GM18520 (cell line): ENCODE results near the gene CAPN15.
"Not testable (repeated sequence)": the region's sequence is repeated elsewhere in the genome, so short reads cannot be mapped to it uniquely, and the experiment has no call there.

ENCODE experiments used
- ATAC-seq: cut with Tn5 transposase; IDR thresholded peaks from one replicate; pipeline ENCODE4 v1.9.1; 2021; ENCODE audit not compliant: unreplicated experiment

Gene CAPN15

GRCh38 chr16:589658-590187 lies 62.2 kb downstream of the CAPN15 start, which contains the start of gene RAB40C:
Gene RAB40C, plus strand, starts transcription at chr16:590066. Its CDS starts 226 bp downstream, at chr16:590292.
- peak; percentile 54 for ATAC-seq

DNA sequence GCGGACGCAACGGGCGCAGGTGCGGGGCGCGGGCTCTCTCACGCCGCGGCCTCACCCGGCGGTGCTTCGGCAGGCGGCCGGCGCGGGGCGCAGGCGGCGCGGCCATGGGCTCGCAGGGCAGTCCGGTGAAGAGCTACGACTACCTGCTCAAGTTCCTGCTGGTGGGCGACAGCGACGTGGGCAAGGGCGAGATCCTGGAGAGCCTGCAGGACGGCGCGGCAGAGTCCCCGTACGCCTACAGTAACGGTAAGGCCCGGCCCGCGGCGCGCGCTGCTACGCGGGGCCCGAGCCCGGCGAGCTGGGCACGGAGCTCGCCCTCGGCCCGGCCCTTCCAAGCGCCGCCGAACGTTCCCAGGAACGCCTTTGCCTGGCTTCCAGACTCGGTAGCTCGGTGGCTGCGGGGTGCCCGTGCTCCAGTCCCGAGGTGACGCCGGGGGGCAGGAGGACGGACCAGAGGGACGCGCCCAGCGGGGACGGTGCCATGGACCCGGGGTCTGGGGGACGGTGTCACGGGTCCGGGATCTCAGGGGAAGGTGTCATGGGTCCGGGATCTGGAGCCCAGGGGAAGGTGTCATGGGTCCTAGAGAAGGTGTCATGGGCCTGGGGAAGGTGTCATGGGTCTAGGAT lies 62.8 kb downstream of the CAPN15 start:
- no peak for ATAC-seq

GRCh38 chr16:590815-591200 lies 63.3 kb downstream of the CAPN15 start:
- ATAC-seq = no peak

GRCh38 chr16:591231-591630 lies 63.7 kb downstream of the CAPN15 start:
- no peak for ATAC-seq

GRCh38 chr16:591892-592517 lies 64.5 kb downstream of the CAPN15 start:
- no peak for ATAC-seq

- ATAC-seq = no peak
Measured at GRCh38 chr16:592518-593306, 65.2 kb downstream of the CAPN15 start.

- ATAC-seq = no peak
Measured at GRCh38 chr16:593406-593805, 65.9 kb downstream of the CAPN15 start.

DNA sequence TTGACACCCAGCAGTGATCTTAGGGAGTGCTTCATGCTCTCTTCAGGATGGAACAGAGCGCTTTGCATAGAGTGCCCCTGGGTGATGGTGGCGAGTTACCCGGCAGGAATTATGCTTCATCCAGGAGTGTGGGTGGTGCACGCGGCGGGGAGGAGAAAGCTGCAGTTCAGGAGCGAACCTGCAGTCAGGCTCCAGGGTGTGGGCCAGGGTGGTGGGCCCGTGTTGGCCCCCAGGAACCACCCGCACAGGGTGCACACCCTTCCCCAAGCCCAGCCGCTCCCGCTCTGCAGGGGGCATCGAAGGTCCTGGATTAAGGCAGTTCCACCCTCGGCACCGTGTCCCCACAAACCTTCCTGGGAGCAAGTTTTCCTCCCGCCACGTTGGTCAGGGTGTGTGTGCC lies 66.3 kb downstream of the CAPN15 start:
- ATAC-seq = no peak

DNA sequence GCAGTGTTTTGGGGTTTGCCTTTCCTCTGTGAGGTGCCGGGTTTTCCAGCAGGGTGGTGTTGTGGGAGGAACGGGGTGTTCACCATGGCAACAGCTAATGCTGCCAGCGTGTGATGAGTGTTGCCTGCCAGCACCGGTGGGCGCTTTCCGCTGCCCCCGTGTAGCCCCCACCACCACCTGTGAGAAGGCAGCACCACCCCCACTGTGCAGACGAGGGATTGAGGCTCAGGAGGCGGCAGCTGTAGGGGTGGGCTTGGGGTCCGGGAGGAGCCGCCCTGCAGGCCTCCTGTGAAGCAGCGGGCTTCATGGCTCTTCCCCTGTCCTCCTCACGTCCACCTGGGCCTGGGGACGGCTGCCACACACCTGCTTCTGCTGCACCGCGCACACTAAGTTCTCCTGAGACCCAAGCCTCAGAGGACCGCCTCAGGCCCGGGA lies 67.6 kb downstream of the CAPN15 start:
- no peak for ATAC-seq

GRCh38 chr16:595942-596735 lies 68.6 kb downstream of the CAPN15 start:
- ATAC-seq = no peak

- ATAC-seq = no peak
Measured at GRCh38 chr16:596736-597060, 69.2 kb downstream of the CAPN15 start.

GRCh38 chr16:597655-598054 lies 70.1 kb downstream of the CAPN15 start:
- ATAC-seq = not testable (repeated sequence)

DNA sequence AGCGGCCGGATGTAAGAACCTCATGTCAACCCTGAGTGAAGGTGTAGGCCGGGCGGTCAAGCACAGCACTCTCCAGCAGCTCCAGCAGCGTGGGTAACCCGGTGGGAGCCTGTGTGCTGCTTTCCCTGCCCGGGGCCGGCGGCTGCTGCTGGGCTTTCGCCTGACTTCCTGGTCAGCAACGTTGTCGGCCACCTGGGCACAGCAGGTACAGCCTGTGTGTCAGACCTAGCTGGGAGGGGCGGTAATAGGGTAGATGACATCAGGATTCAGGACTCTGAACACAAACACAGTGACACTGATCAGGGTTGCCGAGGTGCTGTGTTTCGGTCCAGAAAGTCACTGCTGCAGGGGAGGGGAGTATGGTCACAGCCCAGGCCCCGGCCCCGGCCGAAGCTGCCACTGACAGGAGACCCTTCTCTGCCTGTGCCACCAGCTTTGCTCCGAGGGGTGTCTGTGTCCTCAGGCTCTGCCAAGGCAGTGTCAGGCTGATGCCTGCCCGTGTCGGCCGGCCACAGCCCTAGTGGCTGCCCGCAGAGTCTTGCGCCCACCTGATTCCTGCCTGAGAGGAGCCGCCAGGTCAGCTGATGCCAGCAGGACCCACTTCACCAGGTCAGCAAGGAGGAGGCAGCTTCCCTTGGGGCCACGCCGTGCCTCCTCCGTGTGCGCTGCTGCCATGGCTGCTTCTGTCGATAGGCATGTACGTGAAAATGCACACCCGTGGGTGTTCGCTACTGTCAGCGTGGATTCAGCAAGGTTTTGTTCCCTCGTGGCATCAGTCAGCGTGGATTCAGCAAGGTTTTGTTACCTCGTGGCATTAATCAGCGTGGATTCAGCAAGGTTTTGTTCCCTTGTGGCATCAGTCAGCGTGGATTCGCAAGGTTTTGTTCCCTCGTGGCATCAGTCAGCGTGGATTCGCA lies 71.6 kb downstream of the CAPN15 start:
- ATAC-seq = no peak

DNA sequence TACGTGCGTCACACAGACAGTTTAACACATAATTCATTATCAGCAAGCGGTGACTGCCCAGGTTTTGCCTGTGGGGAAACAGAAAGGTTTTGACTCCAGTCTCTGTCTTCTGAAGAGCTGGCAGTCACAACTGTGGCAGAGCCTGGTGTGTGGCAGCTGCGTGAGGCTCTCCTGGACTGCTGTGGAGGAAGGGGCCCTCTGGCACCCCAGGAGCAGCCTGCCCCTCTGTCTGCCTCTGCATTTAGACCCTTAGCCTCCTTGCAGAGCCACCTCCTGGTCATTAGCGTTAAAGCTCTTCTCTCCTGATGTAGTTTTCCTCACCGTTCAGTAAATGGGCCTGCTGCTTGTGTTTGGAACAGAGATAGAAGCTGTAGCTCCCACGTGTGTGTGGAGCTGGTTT lies 73.3 kb downstream of the CAPN15 start:
- no peak for ATAC-seq

GRCh38 chr16:603933-604332 lies 76.4 kb downstream of the CAPN15 start:
- no peak for ATAC-seq
